COLO668 (cell line): Measurements from ENCODE around the gene HSD17B2.
"Not testable (repeated sequence)": the region's sequence is repeated elsewhere in the genome, so short reads cannot be mapped to it uniquely, and the experiment has no call there.

Experiments
- DNase-seq: peaks from one replicate; lab custom pipeline; 2025; ENCODE audit not compliant: unreplicated experiment; lab: John Stamatoyannopoulos, UW

HSD17B2 gene

DNA sequence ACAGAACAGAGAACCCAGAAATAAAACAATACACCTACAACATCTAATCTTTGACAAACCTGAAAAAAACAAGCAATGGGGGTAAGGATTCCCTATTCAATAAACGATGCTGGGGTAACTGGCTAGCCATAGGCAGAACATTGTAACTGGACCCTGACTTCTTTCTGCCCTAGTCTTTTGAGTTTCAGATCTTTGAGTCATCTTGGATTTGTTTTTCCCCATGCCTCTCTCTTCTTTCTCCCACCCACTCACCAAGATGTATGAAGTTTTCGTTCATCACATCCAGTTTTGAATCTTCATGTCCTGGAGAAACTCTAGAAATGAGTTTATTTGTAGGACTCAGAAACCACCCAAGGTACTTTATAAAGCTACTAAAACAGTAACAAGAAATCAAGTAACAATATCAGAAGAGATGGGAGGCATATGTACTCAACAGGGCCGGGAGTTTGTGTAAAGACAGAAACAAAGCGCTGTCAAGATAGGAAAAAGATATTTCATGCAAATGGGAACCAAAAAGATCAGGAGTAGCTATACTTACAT, 39.0 kb downstream of the HSD17B2 start:
- no peak for DNase-seq

- no peak for DNase-seq
These were observed 43.1 kb downstream of the HSD17B2 start for GRCh38 chr16:82078125-82078524.

GRCh38 chr16:82079892-82080291, 44.8 kb downstream of the HSD17B2 start:
- no peak for DNase-seq

- no peak for DNase-seq
These were observed 46.2 kb downstream of the HSD17B2 start for GRCh38 chr16:82081264-82081663.

GRCh38 chr16:82082097-82082496, 47.0 kb downstream of the HSD17B2 start:
- DNase-seq: no peak

- DNase-seq: no peak
These were observed 47.6 kb downstream of the HSD17B2 start for GRCh38 chr16:82082543-82083244.

DNA sequence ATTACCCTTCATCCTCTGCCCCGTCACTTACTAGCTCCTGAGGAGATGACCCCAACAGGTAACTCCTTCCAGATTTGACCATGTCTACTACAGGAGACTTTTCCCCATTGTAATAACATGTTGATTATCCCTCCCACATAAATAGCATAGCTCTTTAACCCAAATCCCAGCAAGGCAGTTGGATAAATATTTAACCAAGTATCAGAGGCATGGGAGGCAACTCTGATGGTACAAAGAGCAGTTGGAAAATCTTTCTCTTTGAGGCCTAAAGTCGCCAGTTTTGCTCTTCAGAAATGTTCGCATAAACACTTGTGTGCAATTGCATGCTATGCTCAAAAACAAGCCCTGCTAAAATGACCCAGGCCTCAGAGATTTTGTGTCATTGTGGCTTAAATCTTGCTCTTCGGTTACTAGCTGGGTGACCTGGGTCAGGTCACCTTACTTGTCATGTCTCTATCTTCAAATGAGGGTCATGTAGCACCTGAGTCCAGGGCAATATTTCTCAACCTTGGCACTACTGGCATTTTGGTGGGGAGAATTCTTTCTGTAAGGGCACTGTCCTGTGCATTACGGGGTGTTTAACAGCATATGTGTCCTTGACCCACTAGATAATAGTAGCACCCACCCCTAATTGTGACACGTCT, 48.8 kb downstream of the HSD17B2 start:
- no peak for DNase-seq

DNA sequence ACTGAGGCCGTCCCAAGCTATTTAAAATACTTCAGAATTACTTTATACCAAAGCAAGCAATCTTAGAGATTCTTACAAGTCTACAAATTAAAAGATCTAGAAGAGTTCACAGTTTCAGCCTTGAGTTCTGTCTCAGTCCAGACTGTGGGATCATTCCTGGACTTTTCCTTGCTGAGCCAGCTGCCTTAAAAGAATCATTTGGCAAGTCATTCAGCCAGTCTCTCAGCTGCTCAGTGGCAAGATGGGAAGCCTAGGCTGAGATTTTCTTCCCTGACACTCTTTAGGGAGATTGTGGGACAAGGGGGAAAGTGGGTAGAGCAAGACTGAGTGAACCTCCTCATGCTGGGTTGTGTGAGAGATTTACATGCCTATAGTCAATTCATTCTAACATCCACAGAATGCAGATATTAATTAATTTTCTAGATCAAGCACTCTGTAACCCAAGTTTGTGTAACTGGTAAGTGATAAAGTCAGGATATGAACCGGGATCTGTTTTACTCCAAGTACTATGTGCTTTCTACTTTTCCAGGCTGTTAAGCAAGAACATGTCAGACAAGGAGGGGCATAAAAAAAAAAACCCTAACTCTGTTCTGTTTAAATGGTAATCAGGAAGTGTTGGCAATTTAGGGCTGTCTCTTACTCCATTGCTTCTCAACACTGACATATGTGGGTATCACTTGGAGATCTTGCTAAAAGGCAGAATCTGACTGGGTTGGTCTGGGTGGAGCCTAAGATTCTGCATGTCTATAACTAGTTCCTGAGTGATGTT, 50.1 kb downstream of the HSD17B2 start:
- no peak for DNase-seq

GRCh38 chr16:82088483-82088882, 53.4 kb downstream of the HSD17B2 start:
- no peak for DNase-seq

- DNase-seq: no peak
These were observed 56.2 kb downstream of the HSD17B2 start for GRCh38 chr16:82091241-82091640.

- DNase-seq: no peak
These were observed 57.7 kb downstream of the HSD17B2 start for GRCh38 chr16:82092711-82093110.

- no peak for DNase-seq
These were observed 58.7 kb downstream of the HSD17B2 start for GRCh38 chr16:82093666-82094300.

DNA sequence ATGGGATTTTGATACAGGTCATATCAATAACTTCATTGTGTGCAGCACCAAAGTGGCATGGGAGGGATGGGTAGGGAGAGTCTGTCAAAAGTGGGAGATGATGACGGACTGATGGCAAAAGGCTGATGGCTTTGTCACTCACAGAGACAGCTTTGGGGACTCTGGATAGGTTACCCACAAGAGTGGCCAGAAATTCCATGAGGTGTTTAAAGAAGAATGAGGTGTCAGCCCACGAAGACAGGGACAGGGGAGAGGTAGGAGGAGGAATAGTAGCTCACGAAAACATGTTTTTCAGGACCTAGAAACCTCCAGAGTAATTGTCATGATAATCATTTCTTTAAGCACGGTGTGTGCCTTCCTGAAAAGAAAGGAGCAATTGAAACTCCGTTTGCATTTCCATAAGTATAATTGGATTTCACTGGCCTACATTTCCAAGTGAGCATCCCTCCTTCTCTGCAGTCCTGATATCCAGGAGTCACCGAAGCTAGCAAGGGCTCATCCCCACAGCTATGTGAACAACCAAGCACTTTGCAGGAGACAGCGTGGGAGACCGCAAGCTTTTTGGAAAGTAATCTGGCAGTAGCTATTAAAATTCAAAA, 60.0 kb downstream of the HSD17B2 start:
- DNase-seq: no peak

- DNase-seq: no peak
These were observed 61.6 kb downstream of the HSD17B2 start for GRCh38 chr16:82096641-82097040.

DNA sequence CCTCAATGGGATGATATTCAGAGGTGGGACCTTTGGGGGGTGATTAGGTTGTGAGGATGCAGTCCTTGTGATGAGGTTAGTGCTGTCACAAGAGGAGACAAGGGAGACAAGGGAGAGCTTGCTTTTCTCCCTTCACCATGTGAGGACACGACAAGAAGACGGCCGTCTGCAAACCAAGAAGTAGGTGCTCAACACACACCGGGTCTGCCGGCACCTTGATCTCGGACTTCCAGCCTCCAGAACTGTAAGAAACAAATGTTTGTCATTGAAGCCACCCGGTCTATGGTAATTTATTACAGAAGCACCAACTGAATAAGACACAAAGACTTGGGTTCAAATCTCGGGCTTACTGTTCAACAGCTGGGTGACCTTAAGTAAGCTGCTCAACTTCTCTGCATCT, 70.1 kb downstream of the HSD17B2 start:
- DNase-seq: no peak

DNA sequence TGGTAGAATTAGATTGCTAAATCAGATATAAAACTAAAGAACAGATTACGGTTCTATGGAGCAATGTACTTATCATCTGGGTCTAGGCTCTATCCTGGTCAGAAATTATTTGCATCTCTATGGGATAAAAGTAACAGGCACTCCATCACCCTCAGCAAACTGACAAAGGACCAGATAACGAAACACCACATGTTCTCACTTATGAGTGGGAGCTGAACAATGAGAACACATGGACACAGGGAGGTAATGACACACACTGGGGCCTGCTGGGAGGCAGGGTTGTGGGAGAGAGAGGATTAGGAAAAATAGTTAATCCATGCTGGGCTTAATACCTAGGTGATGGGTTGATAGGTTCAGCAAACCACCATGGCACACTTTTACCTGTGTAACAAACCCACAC, 73.0 kb downstream of the HSD17B2 start:
- DNase-seq: no peak

GRCh38 chr16:82108774-82109173, 73.7 kb downstream of the HSD17B2 start:
- DNase-seq: no peak

DNA sequence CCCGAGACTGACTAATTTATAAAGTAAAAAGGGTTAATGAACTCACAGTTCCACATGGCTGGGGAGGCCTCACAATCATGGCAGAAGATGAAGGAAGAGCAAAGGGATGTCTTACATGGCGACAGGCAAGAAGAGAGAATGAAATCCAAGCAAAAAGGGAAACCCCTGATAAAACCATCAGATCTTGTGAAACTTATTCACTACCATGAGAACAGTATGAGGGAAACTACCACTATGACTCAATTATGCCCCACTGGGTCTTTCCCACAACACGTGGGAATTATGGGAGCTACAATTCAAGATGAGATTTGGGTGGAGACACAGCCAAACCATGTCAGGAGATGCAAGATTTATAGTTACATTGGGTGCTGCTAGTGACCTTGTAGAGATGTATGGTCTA, 74.2 kb downstream of the HSD17B2 start:
- DNase-seq: not testable (repeated sequence)

DNA sequence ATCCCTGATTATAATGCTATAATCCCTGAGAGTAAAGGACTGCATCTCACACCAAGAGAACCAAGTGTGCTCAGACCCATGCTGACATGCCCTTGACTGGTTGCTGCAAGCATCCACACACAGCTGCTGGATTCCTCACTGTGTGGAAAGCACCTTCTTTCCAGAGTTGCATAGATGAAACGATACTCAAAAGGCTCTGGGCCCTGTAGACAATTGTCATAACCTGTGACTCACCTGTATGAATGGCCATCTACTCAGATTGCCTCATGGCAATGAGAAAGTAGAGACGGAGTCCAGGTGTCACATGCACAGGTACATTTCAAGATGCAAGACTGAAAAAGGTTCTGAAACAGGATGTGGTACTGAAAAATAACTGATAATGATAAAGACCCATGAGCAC, 76.9 kb downstream of the HSD17B2 start:
- DNase-seq: no peak

DNA sequence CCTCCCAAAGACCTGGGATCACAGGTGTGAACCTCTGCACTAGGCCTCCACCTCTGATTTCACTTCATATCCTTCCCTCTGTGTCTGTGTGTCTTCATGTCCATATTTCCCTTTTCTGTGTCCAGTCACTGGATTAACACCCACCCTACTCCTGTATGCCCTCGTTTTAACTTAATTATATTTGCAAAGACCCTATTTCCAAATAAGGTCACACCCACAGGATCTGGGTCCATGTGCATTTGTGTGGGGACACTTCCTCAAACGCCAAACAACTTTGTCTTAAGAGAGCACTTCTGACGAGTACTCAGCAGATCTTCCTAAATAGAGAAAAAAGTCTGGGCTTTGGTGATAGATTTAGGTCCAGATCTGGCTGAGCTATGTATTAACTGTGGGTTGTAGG, 78.7 kb downstream of the HSD17B2 start:
- DNase-seq: no peak

GRCh38 chr16:82116535-82116934, 81.5 kb downstream of the HSD17B2 start:
- DNase-seq: no peak
